HG02884 (cell line): ENCODE data around the gene LMO4.

Experiments
- ATAC-seq: cut with Tn5 transposase; IDR thresholded peaks from one replicate; pipeline ENCODE4 v1.9.1; 2021; ENCODE audit warnings: mild to moderate bottlenecking, moderate library complexity; ENCODE audit not compliant: unreplicated experiment

LMO4 gene, protein sequence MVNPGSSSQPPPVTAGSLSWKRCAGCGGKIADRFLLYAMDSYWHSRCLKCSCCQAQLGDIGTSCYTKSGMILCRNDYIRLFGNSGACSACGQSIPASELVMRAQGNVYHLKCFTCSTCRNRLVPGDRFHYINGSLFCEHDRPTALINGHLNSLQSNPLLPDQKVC

DNA sequence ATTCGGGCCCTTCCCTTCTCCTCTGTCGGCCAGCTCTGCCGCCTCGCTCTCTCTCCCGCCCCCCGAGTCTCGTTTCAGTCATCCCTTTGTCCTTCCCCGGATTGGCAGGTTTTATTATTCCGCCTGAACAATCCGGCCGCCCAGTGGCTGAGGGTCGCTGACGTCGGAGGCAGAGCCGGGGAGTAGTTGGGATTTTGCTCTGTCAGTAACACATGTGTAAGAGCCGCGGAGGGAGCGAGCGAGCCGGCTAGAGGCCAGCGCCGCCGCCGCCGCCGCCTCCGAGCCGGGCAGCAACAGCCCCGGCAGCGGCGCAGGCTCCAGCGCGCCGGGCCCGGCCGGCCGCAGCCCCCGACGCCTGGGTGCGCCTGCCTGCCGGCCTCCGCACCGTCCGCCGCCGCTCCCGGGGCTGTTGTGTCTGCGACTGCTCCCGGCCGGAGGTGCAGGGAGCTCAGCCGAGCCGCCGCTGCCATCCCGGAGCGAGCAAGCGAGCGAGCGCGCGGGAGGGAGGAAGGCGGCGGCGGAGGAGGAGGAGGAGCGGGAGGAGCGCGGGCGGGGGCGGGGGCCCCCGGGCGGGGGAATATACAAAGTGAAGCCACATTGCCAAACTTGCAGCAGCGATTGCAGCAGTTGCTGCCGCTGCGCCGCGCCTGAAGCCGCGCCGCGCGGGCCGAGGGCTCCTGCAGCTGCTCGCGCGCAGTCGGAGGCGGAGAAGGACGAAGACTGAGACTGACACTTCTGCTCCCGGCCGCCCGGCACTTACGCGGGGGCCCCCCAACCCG lies at the start of gene LMO4:
Gene LMO4, plus strand, starts transcription at position 609 of the 779 bp plus-strand sequence. CDS start 3,136 bp downstream, outside the sequence.
- peak; percentile 81 for ATAC-seq

DNA sequence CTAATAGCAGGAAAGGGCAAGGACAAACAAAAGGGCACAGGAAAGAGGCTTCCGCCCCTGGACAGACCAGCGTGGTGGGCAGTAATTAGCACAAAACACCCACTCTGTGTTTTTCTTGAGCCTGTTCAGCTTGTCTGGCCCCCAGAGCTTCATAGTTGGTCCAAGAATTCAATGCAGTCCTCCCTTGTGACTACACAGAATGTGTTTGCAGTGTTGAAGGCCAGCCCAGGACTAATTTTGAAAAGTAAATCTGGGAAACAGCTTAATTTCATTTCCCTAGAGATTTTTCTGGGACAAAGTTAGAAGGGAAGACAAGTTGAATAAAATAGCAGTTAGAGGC lies 49.2 kb upstream of the LMO4 start:
- ATAC-seq: no peak

DNA sequence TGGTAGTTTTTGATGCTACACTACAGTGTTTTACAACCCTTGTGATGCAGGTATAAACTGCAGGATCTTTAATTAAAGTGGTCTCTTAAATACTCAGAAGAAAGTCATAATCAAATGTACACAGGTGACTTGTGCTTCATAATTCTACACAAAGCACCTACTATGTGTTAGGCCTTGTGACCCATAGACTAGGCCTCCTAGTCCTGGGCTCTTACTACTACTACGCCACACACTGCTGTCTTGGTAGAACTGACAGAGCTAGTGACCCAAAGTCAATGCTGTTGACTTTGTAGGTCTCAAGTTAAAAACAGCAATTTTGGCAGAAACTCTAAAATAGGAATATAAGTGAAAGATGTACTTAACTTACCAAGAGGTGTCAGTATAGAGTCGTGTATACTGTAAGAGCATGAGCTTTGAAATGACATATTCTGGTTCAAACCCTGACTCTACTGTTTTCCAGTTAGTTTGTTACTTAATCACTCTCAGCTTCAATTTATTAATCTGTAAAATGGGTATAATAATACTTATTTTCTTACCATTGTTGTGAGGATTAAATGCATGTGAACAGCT lies 48.6 kb upstream of the LMO4 start:
- no peak for ATAC-seq

DNA sequence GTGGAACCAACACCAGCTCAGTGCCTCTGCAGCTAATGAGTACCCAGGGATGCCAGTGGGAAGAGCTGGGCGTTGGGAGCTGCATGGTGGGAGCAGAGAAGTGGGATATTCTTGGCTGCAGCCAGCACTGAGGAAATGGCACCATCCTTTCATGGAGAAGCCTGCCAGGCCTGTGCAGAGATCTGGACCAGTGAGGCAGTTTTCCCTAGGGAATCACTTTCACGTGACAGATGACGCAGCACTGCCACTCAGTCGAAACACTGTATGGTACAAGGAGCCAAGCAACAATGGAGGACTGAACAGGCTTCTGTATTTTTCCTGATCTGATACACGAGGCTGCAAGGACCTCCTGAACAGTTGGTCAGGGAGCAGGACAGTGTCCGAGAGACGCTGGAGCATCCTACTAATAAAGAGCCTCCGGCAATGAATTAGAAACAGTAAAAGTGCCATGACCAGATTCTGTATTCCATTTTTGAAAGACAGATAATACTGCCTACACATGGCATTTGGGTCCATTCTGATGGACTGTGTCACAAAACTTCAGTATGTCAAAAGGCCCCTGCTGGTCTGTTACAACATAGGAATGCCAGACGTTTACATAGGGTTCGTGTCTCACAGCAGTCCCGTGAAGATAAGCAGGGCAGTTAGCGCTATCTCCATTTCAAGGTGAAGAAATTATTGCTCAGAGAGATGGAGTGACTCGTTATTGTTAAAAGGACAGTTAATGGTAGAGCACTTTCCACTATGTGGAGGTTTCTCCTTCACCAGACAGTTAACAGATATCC lies 44.0 kb upstream of the LMO4 start:
- ATAC-seq: no peak

DNA sequence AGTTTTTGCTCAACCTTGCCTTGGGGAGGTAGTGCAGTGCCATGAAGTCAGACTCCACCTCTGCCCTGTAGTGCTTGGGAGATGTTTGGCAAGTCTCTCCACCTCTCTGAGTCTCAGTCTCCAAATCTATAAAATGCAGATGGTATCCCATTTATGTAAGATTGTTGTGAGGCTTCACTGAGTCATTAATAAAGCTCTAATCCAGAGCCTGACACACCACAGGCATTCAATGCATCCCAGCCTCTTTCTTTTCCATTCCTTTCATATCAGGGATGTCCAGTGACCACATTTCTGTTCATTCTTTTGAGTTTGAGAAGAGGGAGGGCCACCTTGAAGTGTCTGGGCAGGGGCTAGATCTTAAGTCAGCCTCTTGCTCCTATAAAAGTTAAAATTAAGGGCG lies 37.6 kb upstream of the LMO4 start:
- no peak for ATAC-seq

DNA sequence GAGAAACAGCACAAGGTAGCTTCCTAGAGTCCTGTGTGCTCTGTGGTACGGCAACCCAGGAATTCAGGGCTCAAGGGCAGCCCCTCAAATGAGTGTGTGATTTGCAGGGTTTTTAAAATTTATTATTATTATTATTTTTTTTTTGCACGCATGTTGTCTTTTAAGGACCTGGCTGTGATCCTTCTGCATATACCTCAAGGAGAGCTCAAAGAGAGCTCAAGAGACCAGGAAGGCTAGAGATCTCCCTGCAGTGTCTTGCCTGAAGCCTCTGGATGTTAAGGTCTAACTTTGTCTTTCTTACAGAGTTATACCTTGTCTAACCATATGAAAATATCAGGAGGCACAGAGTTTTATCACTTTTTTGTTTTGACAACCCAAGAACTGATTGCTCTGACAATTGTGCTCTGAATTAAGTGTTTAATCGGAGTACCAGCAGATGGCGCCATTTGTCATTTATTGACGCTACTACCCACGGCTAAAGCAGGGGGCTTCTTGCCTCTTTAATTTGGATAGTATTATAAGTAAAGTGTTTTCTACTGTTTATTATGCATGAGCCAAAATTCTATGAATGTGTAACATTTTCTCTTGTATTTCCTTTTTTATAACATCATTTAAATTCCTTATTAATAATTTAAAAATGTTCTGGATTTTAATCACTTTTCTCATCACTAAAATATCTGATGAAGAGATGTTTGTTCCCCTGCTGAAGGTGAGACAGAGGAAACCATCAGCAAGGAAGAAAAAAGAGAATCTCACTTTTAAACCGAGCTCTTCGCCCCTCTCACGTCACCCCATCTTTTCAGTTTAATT lies 35.8 kb upstream of the LMO4 start:
- peak; percentile 70 for ATAC-seq

DNA sequence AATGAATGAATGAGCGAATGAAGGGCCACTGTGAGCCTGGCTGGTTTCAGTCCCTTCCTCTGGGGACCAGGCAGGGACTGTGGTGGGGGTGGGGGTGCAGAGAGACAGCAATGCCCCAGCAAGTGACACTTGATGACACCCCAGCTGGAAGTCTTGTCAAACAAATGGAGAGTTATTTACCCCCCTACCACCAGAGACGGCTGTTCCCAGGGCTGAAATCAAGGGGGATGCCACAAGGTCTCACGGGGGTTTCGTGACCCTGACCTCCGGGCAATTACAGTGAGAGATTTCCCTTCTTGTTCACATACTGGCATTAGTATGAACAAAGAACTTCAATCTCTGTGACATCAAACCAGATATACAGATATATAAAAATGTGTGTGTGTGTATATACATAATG lies 34.0 kb upstream of the LMO4 start:
- ATAC-seq: no peak

DNA sequence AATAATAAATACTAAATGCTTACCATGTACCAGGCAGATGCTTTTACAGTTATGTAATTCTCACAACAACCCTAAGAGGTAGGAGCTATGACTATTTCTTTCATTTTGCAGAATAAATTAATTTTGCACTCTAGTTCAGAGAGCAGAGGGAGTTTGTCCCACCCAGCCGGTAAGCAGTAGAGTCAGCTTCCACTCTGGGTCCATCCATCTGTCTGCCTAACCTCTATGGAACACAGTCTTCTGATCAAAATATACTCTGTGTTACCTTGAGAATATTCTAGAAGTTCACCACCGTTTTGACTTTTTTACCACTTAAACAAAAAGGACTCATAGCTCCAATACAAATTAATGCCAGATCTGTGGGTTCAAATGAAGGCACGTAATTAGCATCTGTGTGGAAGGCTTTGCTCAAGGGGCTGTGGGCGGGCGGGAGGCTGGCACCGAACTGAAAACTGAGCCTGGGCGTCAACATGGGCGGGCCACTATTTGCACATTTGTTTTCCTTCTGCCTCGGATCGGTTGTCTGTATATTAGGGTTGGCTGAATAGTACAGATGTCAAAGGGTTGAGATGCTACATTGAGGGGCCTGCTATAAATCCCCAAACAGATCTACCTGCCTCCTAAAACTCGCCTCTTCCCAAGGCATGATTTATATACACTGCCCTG lies 33.1 kb upstream of the LMO4 start:
- no peak for ATAC-seq

DNA sequence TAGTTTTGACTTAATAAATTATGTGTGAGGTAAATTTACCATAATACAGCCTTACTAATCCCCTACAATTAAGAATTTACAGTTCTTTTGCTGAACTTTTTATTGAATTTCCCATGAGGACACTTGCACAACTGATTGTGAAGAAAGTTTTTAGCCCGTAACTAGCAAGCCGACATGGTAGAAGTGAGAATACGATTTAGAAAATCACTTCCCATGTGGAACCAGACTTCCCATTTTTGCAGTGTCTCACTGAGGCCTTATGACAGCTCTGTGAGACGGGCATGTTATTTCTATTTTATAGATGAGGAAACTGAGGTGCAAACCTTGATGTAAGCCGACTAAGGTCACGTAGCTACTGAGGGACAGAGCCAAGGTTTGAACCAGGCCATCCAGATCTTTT lies 32.5 kb upstream of the LMO4 start:
- ATAC-seq: no peak

DNA sequence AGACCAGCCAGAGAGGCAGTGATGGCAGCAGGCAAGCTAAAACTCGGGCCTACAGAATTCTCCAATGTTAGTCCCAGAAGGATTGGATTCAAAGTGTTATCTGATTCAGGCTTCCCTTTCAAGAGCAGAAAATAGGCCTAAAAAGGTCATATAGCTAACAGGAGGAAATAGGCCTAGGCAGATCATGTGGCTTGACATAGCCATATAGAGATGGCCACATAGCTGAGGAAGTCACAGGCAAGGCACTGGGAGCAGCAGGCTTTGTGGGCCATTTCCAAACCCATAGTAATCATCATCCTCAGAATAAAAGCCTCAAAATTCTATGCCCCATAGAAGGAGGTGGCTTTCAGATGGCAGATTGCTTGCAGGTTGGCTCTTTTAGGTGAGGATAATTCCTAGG lies 29.0 kb upstream of the LMO4 start:
- ATAC-seq: no peak

DNA sequence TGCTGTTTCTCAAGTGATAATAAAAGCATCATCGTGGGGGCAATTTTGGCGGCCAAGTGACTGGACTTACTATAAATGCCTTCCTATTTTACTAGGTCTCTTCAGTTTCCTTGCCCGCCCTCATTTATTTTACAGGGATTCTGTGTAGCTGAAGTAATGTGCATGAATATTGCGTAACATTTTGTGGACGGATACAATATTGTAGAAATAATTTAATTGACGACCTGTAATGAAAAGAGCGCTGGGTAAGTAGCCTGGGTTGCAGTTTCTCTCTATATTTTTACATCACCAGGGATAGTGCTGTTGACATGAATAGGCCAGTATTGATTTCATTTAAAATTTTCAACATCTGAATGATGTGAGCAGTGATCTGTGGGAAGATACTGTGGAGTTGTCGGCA lies 28.1 kb upstream of the LMO4 start:
- ATAC-seq: no peak

DNA sequence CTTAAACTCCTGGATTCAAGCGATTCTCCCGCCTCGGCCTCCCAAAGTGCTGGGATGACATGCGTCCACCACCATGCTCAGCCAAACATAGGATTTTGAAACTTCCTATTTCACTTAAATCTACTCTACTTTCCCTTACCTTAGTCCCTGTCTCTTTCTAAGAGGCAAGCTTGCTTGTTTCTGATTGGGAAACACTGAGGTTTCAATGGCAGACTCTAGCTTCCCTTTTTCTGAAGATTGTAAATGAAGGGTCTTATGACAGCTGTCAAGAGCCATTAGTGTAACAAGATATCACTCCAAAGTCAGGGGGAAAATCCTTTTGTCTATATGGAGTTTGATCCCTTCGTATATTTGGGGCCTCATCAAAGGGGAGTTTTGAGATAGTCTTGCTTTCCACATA lies 23.5 kb upstream of the LMO4 start:
- no peak for ATAC-seq

DNA sequence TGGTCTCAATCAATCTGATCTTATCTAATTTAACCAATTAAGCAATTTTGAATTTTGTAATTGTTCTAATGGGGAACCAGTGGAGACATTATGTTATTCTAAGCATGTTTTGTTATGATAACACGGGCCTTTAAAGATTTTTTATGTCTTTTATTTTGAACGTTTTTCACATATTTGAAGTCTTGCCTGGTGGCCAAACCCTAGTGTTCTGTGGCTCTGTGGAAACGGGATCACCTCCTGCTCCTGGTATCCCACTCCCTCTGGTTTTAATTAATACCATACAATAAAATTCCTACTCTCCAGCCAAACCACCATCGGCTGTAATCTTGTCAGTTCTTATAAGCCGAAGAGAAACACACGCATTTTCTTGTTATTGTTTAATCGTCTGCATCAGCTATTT lies 22.9 kb upstream of the LMO4 start:
- no peak for ATAC-seq

DNA sequence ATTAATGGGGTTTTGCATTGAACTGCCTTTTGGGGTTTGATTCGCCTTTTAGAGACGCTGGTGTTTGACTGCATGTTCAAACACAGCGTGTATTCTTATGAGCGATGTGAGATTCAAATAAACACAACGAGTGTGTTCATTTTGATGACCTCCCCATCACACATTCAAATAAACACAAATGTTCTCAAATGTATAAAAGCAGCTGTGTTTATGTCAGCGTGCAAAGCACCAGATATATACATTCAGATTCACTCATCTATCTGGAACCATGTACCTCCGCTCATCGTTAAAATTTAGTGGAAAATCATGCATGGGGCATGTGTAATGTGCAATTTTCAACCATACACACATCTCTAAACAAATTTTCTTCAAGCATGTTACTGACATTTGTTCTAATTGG lies 21.4 kb upstream of the LMO4 start:
- no peak for ATAC-seq

DNA sequence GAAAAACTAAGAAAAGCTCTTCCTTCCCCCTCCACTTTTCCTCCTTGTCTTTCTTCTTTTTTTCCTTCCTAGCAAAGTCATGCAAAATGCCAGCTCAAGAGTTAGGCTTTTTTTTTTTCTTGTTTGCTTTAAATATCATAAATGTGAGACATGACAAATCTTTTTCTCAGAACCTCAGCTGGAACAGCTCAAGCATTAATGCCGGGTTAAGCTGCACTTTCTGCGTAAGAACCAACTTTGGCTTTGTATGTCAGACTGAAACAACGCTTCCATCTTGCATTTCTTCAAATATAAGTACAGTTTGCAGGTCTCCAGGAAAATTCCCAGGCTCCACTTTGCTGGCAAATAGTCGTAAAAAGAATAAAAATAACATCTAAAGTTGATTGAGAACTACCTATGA lies 20.7 kb upstream of the LMO4 start:
- ATAC-seq: no peak

DNA sequence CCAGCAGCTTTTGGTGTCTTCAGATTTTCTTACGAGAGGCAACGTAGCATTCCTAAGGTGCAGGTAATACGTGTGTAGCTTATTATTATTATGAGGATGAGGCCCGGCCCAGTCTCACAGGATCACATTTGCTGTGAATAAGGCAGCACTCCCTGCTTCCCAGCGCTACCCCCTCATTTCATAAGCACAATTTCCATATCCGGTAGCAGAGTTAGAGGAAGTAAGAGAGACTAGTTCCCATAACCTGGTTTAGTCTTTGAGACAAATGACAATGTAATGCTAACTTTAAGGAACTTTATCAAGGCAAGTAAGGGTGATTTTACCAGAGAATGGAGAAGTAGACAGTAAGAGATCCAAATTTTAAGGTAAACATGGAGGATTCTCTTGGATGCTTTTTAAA lies 14.6 kb upstream of the LMO4 start:
- no peak for ATAC-seq

DNA sequence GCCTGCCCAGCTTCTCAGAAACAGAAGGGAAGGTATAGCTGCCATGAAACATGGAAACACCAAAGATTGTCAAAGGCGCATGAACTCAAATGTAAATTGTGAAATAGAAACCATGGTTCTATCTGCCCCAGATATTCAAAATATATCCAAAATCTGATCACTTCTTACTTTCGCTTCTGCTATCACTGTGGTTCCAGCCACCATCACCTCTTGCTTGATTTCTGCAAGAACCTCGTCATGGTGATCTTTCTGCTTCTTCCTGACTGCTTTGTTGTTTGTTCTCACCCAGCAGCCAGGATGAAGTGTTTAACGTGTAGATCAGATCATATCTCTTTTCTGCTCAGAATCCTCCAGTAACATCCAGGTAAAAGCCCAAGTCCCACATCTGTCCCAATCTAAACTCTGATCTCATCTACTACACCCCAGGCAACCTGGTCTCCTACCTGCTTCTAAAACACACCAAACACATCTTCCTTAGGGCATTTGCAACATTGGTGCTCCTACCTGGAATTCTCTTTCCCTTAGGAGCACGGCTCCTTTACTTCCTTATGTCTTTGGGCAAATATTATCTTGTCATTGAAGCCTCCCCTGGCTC lies 10.5 kb upstream of the LMO4 start:
- peak; percentile 66 for ATAC-seq

DNA sequence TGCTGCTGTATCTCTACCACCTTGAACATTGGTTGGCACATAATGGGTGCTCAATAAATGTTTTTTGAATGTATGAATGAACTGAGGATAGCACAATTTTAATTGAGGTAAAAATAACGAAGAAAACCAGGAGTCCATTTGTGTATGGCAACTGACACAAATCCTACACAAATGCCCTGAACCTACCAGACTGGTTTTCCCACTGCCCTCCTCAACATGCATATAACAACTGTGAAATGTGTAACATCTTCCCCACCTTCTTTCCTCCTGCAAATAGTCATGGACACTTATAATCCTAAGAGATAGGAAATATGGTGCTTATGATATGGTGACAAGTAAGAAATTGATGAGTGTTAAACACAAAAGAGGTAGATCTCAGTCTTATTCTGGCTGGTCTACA lies 9.9 kb upstream of the LMO4 start:
- ATAC-seq: no peak

DNA sequence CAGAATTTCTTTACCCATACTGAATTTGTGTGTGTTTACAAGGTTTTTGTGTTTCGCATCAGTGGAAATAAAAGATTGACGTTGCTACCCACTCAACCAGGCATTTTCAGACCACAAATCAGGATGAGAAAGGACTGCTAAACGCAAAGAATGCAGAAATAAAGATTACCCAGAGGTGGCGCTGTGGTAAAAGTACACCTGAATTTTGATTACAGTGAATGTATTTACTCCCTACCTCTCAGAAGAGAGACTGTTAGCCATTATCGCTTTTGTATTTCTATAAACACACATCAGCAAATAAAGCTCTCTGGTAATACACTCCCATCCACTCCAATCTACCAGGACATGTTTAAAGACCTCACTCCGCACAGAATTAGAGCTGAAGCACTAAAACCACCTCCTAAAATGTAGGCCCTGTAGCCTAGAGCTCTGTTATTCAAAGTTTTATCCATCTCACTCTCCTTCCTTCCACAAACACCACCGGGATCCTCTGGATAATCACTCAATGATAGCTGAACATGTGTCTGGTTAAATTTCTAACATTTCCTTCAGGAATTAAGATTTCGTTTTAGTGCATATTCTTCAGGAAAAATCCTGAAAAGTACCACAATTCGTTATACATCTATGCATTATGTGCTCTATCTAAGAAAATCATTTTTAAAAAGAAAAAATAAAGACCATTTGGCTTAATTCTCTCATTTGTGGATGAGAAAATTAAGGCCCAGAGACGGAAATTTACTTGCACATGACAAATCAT lies 2.5 kb upstream of the LMO4 start:
- no peak for ATAC-seq
